GM12864 (cell line): Measurements from ENCODE around the gene ATP2A2.

Source experiments
- DNase-seq: peaks from one replicate; pipeline ENCODE4 v3.0.0-alpha.2; 2011; ENCODE audit warnings: low read depth
- H3K4me3 ChIP-seq: 2 replicates; pipeline ENCODE4 v1.5.1; 2011; ENCODE audit warnings: mild to moderate bottlenecking, low read depth, low read length, control low read depth
- CTCF ChIP-seq: IDR thresholded peaks from 2 replicates; pipeline ENCODE4 v1.5.1; 2011; ENCODE audit warnings: low read depth, mild to moderate bottlenecking, moderate library complexity, low read length, control low read depth, inconsistent platforms; ENCODE audit errors: missing control alignments

The ATP2A2 gene

DNA sequence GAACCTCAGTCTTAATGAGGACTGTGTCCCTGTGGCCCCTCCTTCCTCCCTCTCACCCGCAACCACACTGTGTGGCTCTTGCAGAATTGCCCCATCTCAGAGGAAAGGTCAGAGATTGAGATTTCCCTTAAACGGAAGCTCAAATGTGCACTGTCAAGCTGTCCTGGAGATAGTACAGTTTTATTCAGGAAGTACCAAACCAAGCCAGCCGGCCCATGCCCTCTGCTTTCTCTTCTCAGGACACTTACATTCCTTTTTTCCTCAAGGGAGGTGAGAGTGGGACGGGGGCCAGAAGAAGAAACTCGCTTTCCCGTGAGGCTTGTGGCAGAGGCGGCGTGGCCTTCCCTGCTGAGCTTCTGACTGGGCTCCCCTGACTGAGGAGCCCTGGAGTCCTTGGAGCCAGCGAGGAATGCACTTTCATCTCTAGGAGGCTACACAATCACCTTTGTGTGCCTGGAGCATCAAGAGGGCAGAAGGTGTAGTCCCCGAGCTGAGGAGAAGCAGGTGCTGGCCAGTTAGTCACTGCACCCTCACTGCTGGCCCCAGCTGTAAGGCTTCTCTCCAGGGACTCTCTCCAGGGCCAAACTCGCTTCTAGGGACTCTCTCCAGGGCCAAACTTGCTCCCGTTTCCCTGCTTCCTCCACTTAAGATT, 24.1 kb upstream of the ATP2A2 start:
- no peak for TF ChIP-seq CTCF
- no peak overlapping the region for H3K4me3 ChIP-seq
- DNase-seq: no peak

- no peak for TF ChIP-seq CTCF
- H3K4me3 ChIP-seq: no peak overlapping the region
- no peak for DNase-seq
These were observed 22.6 kb upstream of the ATP2A2 start for GRCh38 chr12:110258466-110258865.

DNA sequence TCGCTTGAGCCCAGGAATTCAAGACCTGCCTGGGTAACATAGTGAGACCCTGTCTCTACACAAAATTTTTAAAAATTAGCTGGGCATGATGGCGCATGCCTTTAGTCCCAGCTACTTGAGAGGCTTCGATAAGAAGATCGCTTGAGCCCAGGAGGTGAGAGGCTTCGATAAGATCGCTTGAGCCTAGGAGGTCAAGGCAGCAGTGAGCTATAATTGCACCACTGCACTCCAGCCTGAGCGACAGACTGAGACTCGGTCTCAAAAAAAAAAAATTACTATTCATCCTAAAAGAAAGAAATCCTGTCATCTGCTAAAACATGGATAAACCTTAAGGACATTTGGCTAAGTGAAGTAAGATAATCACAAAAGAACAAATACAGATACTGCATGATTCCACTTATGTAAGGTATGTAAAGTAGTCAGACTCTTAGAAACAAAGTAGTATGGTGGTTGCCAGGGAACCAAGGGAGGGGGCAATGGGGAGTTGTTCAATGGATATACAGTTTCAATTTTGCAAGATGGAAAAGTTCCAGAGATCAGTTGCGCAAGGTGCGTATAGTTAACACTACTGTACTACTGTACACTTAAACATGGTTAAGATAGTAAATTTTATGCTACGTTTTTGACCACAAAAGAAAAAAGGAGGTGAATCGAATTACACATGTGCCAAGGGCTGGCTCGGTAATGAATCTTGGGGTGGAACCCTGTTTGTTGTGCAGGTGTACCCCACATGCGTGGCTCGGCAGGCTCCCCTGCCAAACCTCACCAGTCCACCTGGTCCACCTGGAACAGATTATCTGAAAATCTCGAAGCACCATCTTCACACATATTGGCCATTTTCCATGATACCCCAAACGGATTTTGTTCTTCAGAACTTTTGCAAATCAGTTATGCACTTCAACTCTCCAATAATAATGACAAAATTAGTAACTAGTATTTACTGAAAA, 18.3 kb upstream of the ATP2A2 start:
- no peak for DNase-seq
- no peak for TF ChIP-seq CTCF
- H3K4me3 ChIP-seq: no peak overlapping the region

DNA sequence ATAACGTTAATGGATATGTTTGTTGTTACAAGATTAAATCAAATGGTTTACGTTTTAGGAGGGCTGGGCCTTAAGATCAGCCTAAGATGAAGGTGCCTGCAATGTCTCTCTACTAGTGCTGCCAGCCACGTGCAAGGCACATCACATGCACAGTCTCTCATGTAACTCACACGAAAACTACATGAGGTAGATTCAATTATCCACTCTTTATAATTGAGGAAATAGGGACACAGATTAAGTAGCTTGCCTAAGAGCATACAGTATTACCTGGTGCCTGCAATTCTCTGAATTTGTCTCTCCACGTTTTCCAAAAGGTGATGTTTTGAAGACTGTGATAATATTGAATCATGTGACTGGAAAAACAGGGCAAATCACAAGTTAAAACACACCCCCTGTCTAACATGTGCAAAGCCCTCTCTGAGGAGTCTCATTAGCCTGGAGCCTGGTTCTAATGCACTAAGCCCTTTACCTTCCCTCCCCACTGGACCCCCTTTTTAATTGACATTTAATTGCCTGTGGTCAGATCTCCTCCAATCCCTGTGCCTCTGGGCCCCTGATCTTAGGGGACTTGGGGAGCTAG, 14.6 kb upstream of the ATP2A2 start:
- no peak for DNase-seq
- no peak overlapping the region for H3K4me3 ChIP-seq
- no peak for TF ChIP-seq CTCF

DNA sequence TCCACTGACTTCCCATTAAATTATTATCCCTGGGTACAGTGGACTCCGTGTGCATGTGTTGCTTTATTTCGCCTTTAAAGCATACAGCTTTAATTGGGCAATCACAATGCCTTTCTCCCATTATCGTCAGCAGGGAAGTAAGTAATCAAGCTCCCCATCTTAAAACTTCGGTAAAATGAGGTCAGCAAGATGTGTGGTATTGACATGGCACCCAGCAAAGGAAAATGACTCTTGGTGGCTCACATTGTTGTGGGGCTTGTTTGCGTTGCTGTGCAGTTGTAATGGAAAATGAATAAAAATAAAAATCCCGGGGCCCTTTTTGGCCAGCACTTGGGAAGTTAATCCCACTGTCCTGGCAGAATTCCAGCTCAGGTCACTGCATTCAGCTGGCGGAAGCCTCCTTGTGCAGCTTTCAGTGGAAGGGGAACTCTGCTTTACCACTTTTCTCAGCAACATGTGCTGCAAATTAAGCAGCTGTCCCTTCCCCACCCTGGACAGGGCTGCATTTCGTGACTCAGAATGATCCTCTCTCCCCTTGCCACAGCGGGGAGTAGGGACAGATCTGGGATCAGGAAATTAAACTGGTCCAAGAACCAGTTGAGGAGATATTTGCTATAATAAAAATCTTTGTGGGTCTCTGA, 13.9 kb upstream of the ATP2A2 start:
- no peak for DNase-seq
- no peak overlapping the region for H3K4me3 ChIP-seq

More for the DNA sequence above, 13.9 kb upstream of the ATP2A2 start:
- TF ChIP-seq CTCF: no peak
